ENCODE measurements around the gene OR2C3.

- TF ChIP-seq POLR2A (IDR thresholded peaks at IDR 0.05; ENCODE audit: low read length) (no peak), GATA1 (IDR thresholded peaks at IDR 0.05; ENCODE audit: low read depth, low read length) (no peak)
Observed at GRCh38 chr1:247535402-247535801, 838 bp downstream of the OR2C3 start.
